G401 (cell line): ENCODE data around the gene TRA2A. TPM values are rescaled to one million over a fixed set of nuclear protein-coding genes. Genes with fewer than 3 reads are reported as not detected.
"Not testable (repeated sequence)": the region's sequence is repeated elsewhere in the genome, so short reads cannot be mapped to it uniquely, and the experiment has no call there.

Experiments used
- DNase-seq: peaks from one replicate; pipeline ENCODE4 v3.0.0-alpha.2; 2015; ENCODE audit warnings: low spot score
- in situ Hi-C: cut with HindIII; loops from 2 replicates; pipeline ENCODE4 v1.10.0; 2016; ENCODE audit warnings: low sequenced_read_pairs, mixed read lengths
- total RNA-seq: library from RNA; depleted of rRNA; stranded (reverse); fragments of >200 nt; shearing (Covaris generic); gene quantifications from 2 replicates; pipeline ENCODE4 v1.2.3, GENCODE V29; 2014; rRNA removed

TRA2A gene
- total RNA-seq = 10.3 and 17.0 TPM in 2 replicates

DNA sequence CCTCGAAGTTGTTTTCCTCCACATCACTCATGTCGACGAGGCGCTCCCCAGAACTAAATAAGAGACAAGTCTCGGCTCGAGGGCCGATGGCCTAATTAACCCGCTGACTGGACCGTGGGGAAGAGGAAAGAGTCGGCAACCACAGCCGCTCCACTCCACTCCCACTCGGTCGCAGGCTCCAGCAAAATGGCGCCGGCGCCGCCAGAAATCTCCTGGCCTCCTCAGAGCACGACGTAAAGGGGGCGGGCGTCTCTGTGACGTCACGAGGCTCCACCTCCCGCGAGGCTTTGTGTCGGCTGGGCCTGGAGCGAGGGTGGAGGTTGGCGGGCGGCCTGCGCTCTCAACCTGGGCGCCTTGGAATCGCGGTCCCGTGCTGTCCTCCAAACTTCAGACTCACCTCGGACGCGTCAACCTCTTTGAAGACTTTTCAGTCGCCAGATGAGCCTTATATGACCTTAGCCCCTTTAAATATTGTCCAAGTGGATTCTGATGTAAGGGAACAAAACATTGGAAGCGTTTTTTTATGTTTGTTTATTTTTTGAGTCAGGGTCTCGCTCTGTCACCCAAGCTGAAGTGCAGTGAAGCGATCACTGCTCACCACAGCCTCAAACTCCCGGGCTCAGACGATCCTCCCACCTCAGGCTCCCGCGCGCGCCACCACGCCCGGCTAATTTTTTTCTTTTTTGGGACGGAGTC is at the start of gene TRA2A:
TSS of gene TRA2A (minus strand) at position 188 of the 696 bp plus-strand sequence. CDS start at position 31, 157 bp downstream.
- in situ Hi-C loops = no loop called here
- peak; percentile 97 for DNase-seq

GRCh38 chr7:23570592-23571200 is 38.9 kb upstream of the TRA2A start:
- in situ Hi-C loops = no loop called here
- DNase-seq = peak; percentile 75

DNA sequence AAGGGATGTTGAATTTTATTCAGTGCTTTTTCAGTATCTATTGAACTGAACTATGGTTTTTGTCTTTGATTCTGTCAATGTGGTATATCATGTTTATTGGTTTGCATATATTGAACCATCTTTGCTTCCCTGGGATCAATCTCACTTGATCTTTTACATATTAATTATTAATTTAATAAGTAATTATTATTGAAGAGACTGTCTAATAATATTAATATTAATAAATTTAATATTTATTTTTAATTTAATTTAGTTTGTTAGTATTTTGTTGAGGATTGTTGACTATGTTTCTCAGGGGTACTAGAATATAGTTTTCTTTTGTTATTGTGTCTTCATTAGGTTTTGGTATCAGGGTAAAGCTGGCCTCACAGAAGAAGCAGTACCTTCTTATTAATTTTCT is 26.5 kb upstream of the TRA2A start:
- in situ Hi-C loops = no loop called here
- no peak for DNase-seq

GRCh38 chr7:23547662-23548061 is 15.9 kb upstream of the TRA2A start:
- in situ Hi-C loops = no loop called here
- DNase-seq = no peak

DNA sequence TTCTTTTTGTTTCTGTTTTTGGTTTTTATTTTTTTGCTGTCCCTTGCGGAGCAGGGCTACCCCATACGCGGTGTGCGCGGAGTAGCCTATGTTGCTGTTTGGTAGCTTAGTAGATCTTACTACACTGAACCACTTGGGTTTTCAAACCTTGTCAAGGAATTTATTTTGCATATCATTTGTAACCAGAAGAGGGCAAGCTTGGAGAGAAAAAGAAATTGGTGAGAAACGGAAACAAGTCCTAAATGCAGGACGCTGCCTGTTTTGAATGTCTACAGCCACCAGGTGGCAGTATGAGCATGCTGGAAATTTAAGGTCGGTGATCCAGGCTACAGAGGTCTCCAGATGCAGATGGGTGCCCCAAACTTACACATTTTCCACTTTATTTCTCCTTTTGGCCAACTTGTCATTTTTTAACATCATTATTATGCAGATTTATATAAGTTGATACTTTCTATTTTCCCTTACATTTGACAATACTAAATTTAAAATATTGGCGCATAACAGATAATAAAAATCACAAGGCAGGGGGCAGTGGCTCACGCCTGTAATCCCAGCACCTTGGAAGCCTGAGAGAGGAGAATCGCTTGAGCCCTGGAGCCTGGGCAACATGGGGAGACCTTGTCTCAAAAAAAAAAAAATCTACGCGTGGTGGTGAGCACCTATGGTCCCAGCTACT is 15.3 kb upstream of the TRA2A start:
- in situ Hi-C loops = no loop called here
- peak; percentile 92 for DNase-seq

- in situ Hi-C loops = no loop called here
These were observed 13.7 kb upstream of the TRA2A start for GRCh38 chr7:23545493-23545892.

GRCh38 chr7:23544913-23545354 is 13.2 kb upstream of the TRA2A start:
- in situ Hi-C loops = no loop called here
- peak; percentile 28 for DNase-seq

More at GRCh38 chr7:23545493-23545892, 13.7 kb upstream of the TRA2A start:
- DNase-seq = no peak

DNA sequence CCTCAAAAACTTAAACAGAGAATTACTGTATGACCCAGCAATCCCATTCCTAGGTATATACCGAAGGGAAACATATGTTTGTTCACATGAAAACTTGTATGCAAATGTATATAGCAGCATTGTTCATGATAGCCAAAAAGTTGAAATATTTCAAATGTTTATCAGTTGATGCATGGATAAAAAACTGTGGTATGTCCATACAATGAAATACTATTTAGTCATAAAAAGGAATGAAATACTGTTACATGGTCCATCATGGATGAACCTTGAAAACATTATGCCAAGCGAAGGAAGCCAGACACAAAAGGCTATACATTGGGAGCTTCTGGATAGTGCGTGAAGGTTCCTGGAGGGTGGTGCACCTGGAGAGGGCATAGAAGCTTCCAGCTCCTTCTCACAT is 11.0 kb upstream of the TRA2A start:
- in situ Hi-C loops = no loop called here

GRCh38 chr7:23539494-23539907 is 7.7 kb upstream of the TRA2A start:
- DNase-seq = no peak
- in situ Hi-C loops = no loop called here

More for the DNA sequence above, 11.0 kb upstream of the TRA2A start:
- DNase-seq = no peak

DNA sequence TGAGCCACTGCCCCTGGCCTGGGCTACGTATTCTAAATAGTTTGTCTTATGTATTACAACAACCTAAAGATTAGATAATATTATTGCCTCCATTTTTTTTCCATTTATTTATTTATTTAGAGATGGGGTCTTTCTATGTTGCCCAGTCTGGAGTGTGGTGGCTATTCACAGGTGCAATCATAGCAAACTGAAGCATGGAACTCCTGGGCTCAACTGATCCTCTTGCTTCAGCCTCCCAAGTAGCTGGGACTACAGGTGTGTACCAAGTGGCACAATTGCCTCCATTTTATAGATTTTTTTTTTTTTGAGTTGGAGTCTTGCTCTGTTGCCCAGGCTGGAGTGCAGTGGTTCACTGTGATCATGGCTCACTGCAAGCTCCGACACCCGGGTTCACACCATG is 6.5 kb upstream of the TRA2A start:
- DNase-seq = no peak
- in situ Hi-C loops = no loop called here

DNA sequence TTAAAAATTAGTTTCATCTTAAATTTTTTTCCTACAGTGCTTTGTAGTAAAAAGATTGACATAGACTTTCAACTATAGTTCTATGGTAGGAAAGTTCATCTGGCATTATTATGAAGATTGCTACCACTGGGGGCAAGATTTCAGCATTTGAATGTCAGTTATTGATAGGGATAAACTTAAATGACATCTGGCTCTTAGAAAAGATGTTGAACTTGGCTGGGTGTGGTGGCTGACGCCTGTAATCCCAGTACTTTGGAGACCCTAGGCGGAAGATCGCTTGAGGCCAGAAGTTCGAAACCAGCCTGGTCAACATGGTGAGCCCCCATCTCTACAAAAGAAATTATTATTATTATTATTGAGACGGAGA is 1.4 kb upstream of the TRA2A start:
- no peak for DNase-seq
- in situ Hi-C loops = no loop called here

GRCh38 chr7:23532490-23533237 is 883 bp upstream of the TRA2A start:
- DNase-seq = no peak
- in situ Hi-C loops = no loop called here

GRCh38 chr7:23531050-23531793 is 559 bp downstream of the TRA2A start:
- peak; percentile 69 for DNase-seq
- in situ Hi-C loops = no loop called here

DNA sequence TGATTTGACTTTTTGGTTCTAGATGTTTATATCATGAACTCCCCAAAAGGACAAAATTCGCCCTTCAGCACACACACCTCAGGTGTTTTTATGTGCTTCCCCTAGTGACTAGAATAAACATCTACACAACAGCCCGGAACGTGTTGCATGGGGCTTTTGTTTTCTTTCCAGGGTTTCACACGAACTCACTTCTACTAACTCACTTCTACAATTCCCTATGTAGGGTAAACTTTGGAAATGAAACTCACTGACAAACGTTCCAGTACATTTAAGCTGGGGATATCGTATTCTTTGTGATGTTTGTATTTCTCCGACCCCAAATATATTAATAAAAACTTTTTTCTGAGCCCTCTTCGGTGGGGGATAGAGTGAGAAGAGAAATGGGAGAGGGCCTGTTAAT is 1.4 kb downstream of the TRA2A start:
- in situ Hi-C loops = no loop called here
- DNase-seq = peak; percentile 24

GRCh38 chr7:23529262-23529859 is 2.4 kb downstream of the TRA2A start:
- no peak for DNase-seq
- in situ Hi-C loops = no loop called here

- DNase-seq, in situ Hi-C loops: not testable (repeated sequence)
These were observed 6.2 kb downstream of the TRA2A start for GRCh38 chr7:23525611-23526010.

GRCh38 chr7:23524473-23524872 is 7.3 kb downstream of the TRA2A start:
- in situ Hi-C loops = no loop called here

DNA sequence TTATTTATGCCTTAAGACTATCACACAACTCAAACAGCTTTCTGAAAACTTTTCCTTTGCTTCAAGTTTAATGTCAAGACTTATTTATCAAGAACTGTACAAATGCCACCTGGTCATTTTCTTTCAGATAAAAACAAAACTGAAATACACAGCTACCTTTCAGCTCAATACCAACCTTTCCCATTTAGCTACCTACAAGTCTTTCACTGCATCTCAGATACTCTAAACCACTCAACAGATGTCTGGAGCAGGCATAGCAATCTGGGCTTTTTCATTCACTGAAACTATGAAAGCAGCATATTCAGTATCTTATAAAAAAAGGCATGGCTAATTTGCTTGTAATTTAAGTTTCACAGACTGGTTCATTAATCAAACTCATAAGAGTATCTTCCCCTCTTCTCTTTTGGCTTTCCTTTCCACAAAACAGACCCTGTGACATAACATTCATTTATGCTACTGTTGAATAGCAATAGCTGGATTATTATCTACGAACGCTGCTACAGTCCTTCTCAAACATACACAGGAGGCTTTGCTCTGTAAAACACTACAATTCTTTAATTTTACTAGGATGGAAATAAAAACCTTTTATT is 8.2 kb downstream of the TRA2A start:
- in situ Hi-C loops = no loop called here
- peak; percentile 38 for DNase-seq

More at GRCh38 chr7:23524473-23524872, 7.3 kb downstream of the TRA2A start:
- DNase-seq = no peak
